Prostate gland (tissue), 2 donors: Measurements from ENCODE around the gene LENG9.

Source experiments
- CTCF ChIP-seq, 4 experiments: fragments of 200-600 bp in 2 of 4; fragments of 450-650 bp in 2 of 4; sonication (generic) in 2 of 4; IDR thresholded peaks; 1 replicate in 3 of 4; 2 replicates in 1 of 4; pipeline ENCODE4 v1.5.1; 2016 to 2019; ENCODE audit warnings: antibody characterized with exemption in 4 of 4, mild to moderate bottlenecking in 2 of 4, moderate library complexity in 2 of 4
- POLR2A ChIP-seq: fragments of 450-650 bp; IDR thresholded peaks from one replicate; pipeline ENCODE4 v1.6.1; 2016; ENCODE audit warnings: antibody characterized with exemption, mild to moderate bottlenecking
- POLR2AphosphoS5 ChIP-seq: sonication (generic); formaldehyde crosslinking; IDR thresholded peaks from one replicate; pipeline ENCODE4 v1.6.1; 2017; ENCODE audit warnings: antibody characterized with exemption

- no peak for TF ChIP-seq CTCF (IDR thresholded peaks at IDR 0.05)
- no peak for TF ChIP-seq POLR2AphosphoS5
- TF ChIP-seq POLR2A, result no peak
Observed at GRCh38 chr19:54502518-54503048, 39.0 kb upstream of the LENG9 start, which contains the start of gene LAIR2.
